GM19468 (cell line): ENCODE measurements around the gene SHROOM4.
A peak's percentile ranks its signal among the peaks of the same experiment; 100 is the strongest.

Source experiments
- ATAC-seq: cut with Tn5 transposase; IDR thresholded peaks from one replicate; pipeline ENCODE4 v1.9.1; 2021; ENCODE audit warnings: mild to moderate bottlenecking, moderate library complexity, moderate number of reproducible peaks; ENCODE audit not compliant: unreplicated experiment; ENCODE audit errors: extremely low read depth

SHROOM4 gene

DNA sequence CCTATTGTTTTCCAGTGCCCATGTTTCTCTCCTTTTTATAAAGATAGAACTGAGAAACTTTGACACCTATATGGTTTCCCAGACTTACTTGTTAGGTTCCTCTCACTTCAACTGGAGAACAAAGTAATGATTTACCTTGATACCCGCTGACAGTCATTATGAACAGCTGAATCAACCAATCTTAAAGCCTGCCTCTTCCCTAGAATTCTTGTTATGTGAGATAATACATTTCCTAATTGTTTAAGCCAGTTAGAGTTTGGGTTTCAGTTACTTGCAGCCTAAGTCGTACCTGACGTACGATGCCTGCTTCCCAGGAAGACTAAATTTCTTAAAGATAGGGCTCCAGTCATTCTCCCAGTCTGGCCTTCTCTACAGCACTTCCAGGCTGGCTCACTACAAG is 97.3 kb downstream of the SHROOM4 start:
- ATAC-seq = no peak

DNA sequence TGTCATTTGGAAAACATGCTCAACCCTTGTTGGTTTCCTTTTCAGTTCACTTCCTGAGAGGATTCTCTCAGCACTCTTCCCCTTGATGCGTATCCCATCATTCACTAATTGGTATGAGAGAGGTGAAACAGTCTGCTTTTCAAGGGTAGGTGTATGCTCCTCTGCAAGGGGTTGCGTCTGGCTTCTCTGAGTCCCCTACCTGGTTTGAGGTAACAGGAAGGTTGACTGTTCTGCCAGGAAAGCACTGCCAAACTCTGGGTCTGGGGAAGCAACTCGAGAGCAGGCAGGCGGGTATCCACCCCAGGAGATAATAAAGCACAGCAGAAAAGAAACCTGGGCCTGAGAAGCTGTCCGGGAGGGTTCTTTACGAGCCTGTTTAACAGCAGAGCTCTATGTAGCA is 101.2 kb downstream of the SHROOM4 start:
- no peak for ATAC-seq

DNA sequence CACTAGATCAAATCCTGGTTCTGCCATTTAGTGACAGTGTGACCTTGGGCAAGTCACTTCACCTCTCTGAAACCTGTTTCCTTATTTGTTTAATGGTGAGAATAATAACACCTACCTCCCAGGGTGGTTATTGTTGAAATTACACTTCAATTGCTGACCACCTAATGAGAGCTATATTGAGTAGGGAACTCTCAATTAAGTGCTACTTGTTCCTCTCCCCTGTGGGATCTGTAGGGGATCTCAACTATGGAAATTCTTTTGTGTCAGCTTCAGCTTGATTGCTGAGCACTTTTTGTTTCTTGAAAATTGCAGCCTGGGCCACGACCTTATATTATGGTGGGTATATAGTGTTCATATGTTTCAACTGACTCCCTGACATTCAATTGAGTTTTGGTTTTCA is 102.1 kb downstream of the SHROOM4 start:
- no peak for ATAC-seq

DNA sequence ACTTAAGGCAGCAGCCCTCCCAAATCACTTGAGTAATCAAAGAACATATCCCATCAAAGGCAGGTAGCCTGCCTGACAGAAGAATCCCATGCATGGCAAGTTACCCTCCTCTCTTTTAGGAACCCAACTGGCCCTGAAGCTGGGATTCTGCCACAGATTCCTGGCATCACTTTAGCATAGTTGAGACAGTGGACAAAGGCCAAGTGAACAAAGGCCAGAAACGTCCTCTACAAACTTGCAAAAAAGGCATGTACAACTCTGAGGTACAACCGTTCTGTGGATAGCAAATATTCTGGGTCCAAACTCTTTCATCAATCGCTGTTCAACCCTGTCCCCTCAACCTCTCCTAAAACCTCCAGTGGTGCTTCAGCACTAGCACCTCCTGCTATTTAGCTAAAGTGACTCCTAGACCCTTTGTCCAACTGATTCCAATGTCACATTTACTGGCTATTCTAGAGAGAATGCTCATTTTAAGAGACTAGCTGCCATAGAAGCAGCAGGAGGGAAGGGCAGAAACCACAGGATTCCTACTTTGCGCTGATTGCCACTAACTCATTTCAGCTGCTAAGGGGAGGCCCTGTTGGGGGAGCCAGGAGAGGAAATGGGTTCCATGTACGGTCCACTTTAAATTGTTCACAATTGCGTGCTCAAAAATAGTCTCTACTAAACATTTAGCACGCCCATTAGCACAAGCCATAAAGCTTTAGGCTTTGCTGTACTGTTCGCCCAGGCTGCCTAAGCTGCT is 105.9 kb downstream of the SHROOM4 start:
- ATAC-seq = no peak

DNA sequence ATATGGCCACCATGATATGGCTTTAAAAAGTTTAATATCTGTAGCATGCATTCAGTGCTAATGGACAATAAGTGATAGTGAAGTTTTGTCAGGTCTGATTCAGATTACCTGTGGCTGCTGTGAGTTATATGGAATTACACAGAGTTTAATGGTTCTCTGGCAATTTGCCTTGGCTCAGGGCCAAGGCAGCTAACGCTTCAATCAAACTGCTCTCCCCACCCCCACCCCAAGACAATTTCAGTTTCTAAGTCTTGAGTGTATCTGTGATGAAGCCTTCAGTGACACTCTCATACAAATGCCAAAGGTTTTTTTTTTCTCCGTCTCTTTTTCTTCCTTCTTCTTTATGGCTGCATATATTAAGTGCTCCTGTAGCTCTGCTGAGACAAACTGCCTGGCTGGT is 106.6 kb downstream of the SHROOM4 start:
- ATAC-seq = no peak

DNA sequence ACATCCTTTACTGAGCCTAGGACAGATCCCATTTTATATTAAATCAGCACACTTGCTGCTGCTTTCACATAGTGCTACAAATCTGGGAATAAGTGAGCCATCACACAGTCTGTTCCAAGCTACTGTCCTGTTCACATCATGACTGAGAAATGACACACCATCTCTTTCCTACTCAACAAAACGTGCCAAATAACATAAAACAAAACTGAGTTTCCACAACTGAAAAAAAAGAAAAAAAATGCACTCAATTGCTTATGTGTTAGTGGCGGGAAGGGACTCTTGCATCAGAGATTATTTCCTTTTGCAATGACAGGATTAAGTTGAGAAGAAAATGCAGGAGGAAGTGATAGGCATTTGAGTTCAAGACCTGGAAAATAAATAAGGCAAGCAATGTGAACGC is 109.0 kb downstream of the SHROOM4 start:
- no peak for ATAC-seq

DNA sequence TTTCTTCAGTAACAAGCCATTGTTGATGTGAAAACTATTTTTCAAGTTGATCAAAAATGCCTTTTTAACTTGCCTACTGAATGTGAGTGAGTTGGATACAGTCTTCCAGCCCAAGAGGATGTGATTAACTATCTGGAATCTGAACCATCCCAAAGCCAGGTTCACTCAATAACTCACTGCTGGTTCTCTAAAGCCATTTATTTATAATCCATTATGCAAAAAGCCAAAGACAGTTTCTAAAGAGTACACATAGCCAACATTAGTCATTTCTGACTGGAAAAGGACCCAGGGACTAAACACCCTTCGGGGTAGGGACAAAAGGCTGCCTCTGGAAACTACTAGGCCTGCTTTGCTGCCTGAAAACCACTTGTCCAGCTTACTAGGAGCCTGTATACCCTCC is 109.6 kb downstream of the SHROOM4 start:
- no peak for ATAC-seq

DNA sequence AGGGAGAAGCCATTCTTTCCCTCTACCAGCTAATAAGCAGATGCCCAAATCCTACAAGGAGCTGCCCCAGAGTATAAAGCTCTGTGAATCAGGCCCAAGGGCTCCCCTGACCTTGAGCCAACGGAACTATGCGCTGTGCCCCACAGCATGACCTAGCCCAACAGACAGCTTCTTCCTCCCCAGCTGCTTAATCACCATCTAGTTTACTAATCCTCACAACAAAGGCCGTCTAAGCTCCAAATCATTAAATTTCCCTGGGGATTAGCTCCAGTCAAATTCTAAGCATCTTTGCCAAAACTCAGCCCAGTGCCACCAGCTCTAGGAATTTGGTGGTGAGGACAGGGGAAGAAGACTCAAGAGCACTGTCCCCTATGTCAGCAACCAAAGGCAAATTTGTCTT is 113.1 kb downstream of the SHROOM4 start:
- no peak for ATAC-seq

DNA sequence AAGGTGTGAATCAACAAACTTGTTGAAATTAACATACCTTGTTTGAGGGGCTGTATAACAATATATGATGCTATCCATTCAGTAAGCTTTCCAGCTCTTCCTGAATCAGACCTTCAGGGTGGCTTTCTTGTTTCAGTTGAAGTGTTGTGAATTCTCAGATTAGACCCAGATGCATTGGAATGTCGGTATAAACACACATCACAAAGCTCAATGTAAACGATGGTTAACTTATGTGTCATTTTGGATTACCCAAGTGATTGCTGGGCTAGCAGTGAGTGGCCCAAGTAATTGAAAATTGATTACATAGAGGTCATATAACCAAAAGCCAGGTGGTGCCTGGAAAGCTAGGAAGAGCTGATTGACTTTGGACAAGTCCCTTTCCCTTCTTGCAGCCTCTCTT is 115.0 kb downstream of the SHROOM4 start:
- no peak for ATAC-seq

DNA sequence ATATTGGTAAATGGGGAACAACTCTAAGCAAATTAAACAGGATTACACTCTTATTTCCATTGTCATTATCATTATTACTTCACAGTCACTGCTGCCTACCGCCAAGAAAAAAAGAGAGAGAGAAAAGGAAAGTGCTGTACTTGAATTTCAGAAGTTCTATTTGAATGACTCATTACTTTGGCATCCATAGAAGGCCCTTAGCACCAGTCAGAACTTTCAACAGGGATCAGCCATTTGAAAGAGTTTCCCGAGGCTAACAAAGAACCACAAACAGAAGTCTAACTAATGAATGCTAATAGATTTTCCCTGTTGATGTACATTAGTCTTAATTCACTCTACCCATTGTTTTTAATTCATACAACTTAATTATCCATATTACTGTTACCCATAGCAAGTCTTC is 116.3 kb downstream of the SHROOM4 start:
- ATAC-seq = no peak

DNA sequence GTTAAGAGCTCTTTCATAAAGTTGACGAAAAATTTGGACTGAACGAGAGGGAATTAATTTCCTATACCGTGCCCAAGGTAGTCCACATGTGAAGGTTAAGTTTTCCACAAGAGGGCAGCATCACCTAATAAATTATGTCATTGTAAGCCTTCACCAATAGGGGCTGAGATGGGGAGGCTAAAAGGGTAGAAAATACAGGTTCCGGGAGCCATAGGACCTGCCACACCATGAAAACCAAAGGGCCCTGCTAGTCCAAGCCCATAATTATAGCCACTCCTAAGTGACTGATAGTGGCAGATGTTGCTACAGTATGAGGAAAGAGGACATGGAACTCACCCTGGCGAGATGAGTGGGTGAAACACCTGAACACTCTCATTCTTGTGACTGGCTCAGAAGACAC is 122.2 kb downstream of the SHROOM4 start:
- ATAC-seq = peak; percentile 79

DNA sequence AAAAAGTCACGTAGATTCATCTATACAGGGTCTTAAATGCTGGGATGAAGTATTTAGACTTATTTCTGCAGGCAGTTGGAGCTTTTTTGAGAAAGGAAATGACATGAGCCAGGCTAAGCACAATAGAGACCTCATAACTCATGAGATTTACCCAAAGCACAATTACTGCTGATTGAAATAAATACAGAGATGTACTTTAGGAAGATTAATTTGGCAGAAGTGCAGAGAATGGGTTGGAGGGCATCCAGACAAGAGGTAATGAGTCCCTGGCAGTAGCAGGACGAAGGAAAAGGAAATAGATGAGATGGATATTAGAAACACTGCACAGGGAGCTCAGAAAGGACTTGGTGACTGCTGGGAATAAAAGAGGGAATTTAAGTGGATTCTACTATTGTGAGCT is 129.1 kb downstream of the SHROOM4 start:
- no peak for ATAC-seq

DNA sequence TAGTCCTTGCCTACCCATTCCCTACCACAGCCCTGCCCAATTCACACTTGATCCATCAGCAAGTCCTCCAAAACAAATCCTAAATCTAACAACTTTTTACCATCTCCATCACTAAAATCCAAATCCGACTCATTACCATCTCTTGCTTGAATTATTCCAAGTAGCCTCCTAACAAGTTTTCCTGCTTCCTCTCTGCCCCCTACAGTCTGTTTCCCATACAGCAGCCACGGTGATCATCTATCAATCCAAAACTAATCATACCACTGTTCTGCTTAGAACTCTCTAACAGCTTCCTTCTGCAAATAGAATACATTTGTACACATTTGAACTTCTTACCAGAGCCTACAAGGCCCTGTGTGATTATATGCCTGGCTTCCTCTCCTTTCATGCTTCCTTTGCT is 133.0 kb downstream of the SHROOM4 start:
- no peak for ATAC-seq

DNA sequence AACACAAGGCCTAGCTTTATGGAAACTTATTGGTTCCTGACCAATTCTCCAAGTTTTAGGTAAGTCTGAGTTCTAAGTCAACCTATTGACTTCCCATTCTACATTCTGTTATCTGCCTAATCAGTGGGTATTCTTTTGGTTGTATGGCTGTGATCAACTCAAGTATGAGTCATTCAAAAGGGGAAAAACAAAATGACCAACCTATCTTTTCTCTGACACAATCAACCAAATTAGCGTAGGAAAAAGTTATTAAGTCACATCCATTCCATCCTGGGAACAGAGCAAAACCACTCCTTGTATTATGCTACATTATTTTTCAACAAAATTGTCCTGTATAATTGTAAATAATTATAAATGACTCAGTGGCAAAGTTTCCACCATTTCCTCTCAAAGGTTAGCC is 136.2 kb downstream of the SHROOM4 start:
- ATAC-seq = no peak

DNA sequence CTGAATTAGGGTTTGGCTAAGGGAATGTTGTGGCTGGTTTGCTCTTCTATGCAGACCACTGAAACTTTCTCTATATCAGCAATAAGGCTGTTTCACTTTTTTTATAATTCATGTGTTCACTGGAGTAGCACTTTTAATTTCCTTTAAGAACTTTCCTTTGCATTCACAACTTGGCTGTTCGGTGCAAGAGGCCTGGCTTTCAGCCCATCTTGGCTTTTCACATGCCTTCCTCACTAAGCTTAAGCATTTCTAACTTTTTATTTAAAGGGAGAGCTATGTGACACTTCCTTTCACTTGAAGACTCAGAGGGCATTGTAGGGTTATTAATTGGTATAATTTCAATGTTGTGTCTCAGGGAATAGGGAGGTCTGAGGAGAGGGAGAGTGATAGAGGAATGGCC is 142.3 kb downstream of the SHROOM4 start:
- ATAC-seq = no peak

DNA sequence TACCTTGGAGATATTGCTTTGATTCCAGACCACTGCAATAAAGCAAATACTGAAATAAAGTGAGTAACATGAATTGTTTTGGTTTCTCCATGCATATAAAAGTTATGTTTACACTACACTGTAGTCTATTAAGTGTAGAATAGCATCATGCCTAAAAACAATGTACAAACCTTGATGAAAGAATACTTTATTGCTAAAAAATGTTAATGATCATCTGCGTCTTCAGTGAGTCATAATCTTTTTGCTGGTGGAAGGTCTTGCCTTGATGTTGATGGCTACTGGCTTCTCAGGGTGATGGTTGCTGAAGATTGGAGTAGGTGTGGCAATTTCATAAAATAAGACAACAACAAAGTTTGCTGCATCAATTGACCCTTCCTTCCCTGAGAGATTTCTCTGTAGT is 145.1 kb downstream of the SHROOM4 start:
- ATAC-seq = no peak

DNA sequence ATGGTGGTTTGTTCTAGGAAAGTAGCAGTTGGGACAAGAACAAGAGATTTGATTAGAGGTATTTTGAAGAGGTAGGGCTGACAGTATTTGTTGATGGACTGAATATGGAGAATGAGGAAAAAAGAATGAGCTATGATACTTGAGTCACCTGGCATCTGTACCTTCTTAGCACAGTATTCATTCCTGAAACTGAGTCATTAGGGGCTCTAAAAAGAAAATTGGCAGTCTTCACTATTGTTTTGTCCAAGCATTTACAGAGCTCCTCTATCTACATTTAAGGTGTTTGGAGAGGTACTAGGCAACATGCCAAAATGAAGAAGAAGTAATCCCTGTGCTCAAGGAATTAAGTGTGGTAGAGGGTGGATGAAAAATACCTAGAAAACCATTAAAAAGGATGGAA is 165.8 kb downstream of the SHROOM4 start:
- no peak for ATAC-seq

DNA sequence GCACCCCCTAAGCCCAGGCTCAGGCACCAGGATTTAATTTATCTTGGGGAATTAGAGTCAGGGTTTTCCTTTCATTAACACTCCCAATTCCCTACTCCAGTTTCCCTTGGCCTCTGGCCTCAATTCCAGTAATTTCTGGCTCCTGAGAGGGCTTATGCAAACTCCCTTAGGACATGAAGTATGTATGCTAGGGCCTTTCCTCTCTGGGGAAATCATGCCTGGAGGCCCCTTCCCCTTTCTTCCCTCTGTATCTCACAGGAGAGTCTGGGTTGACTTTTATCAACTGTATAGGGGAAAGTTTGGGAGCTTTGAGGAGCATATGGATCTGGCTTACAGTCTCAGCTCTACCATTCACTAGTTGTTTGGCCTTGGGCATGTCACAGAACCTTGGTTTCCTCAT is 169.5 kb downstream of the SHROOM4 start:
- no peak for ATAC-seq

DNA sequence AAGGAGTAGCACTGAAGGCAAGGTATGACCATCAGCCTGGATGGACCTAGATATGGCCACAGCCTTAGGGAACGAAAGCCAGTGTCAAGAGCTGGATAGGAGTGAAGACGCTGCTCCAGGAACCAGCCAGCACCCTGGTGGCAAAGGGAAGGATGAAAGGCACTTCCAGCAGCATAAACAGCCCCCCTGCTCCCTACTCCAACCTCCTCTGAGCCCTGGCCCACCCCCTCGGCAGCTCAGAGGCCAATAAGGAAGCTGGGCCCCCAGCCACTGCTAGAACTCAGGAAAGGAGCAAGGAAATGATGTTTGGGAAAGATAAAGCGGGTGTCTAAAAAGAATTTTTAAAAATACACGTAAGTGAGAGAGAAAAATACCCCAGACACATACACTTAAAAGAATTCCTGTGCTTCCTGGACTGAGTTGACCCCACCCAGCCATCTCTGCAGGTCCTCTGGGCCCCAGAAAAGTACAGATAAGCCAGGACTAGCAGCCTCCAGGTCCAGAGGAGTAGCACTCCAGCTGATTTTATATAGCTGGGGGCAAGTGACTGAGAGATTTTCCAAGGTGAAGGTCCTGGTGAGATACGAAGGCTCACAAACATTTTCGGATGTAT is 170.4 kb downstream of the SHROOM4 start:
- no peak for ATAC-seq

DNA sequence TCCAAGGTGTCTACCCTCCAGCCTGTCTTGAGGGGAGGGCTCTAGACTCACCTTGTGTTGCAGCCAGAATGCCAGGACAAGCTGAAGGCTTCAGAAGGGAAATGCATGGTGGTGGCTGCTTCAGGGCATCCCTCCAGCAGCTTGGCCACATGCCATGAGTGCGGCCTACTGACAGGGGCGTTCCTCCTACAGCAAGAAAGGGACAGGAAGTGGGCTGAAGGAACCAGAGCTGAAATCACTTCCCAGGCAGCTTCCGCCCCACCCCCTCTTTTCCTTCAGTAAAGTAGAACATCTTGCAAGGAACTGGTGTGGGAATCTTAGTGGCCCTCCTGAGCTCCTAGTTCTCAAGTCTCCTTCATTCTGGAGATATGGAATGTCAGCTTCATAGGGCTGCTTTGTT is 175.9 kb downstream of the SHROOM4 start:
- no peak for ATAC-seq

DNA sequence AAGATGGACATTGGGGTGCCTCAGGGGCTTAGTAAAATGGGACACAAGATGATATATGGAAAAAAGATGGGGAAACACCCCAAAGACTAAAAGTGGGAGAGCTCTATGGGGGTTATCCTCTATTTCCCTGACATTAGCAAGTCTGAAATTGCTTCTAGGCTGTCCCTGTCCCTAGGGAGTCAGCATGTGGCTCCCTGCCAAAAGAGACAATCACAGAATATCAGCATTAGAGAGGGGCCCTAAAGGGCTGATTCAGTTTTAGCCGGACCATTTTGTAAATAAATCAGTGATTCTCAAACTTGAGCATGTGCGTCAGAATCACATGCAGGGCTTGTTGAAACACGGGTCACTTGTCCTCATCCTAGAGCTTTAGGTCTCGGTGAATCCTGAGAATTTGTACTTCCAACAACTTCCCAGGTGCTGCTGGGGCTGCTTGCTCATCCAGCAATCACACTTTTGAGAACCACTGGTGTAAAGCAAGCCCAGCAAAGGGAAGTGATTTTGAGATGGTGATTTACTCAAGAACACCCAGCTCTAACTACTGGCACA is 178.1 kb downstream of the SHROOM4 start:
- ATAC-seq = no peak

DNA sequence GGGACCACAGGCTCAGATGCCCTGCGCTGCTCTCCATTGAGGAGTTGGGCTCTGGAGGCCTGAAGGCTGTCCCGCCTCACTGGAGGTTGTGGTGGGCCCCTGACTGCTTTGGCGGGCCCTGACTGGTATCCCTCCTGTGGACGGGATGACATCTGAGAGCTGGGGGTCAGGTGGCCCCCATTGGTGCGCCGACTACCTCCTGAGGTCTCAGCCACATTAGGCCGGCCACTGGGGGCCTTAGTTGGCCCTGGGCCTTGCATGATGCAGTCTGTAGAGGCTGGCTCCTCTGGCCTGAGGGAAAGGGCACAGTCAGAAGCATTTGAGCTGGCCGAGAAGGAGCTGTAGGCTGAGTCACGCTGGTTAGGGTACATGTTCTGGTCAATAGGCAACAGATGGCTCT is 178.8 kb downstream of the SHROOM4 start:
- ATAC-seq = no peak
